Stimulated activated CD4-positive, alpha-beta T cell treated with anti-CD3 and anti-CD28 coated beads, Interleukin-4, amount 100 ng/mL, for 1 hour (primary cell): Measurements from ENCODE around the gene ADA.
"Not testable (repeated sequence)": the region's sequence is repeated elsewhere in the genome, so short reads cannot be mapped to it uniquely, and the experiment has no call there.

Experiments used
- DNase-seq: peaks from one replicate; pipeline ENCODE4 v3.0.0-alpha.2; 2020

ADA gene

GRCh38 chr20:44597516-44597915 lies 54.0 kb downstream of the ADA start:
- DNase-seq, result no peak

- no peak for DNase-seq
These were observed 54.6 kb downstream of the ADA start for GRCh38 chr20:44596876-44597275.

GRCh38 chr20:44596010-44596409 lies 55.5 kb downstream of the ADA start:
- no peak for DNase-seq

DNA sequence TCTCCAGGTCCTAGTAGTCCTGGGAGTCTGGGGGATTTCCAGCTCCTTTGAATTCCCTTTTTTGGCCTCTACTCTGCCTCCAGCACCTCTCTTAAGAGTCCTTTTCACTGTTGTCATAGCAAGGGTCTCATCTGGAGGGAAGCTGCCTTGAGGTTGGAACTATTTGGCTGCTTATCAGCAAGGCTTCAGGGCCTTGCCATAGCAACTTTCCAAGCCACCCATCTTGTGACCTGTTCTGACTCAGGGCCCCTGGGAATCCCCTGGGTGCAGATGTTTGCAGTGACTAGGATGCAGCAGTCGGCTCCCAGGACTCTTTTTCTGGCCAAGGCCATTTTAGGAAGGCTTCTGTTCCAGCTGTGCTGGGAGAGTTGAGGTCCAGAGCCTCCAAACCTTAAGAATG lies 56.8 kb downstream of the ADA start:
- no peak for DNase-seq

GRCh38 chr20:44593751-44594150 lies 57.7 kb downstream of the ADA start:
- DNase-seq, result no peak

- DNase-seq, result no peak
These were observed 59.1 kb downstream of the ADA start for GRCh38 chr20:44592366-44592765.

- no peak for DNase-seq
These were observed 60.3 kb downstream of the ADA start for GRCh38 chr20:44590980-44591778.

GRCh38 chr20:44589537-44589936 lies 62.0 kb downstream of the ADA start:
- no peak for DNase-seq

DNA sequence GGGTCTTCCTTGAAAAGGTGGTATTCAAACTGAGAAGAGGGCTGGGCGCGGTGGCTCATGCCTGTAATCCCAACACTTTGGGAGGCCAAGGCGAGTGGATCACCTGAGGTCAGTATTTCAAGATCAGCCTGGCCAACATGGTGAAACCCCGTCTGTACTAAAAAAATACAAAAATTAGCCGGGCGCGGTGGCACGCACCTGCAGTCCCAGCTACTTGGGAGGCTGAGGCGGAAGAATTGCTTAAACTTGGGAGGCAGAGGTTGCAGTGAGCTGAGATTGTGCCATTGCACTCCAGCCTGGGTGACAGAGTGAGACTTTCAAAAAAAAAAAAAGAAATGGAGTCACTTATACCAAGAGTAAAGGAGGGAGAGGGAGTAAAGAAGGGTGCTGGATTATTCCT lies 63.2 kb downstream of the ADA start:
- not testable (repeated sequence) for DNase-seq

DNA sequence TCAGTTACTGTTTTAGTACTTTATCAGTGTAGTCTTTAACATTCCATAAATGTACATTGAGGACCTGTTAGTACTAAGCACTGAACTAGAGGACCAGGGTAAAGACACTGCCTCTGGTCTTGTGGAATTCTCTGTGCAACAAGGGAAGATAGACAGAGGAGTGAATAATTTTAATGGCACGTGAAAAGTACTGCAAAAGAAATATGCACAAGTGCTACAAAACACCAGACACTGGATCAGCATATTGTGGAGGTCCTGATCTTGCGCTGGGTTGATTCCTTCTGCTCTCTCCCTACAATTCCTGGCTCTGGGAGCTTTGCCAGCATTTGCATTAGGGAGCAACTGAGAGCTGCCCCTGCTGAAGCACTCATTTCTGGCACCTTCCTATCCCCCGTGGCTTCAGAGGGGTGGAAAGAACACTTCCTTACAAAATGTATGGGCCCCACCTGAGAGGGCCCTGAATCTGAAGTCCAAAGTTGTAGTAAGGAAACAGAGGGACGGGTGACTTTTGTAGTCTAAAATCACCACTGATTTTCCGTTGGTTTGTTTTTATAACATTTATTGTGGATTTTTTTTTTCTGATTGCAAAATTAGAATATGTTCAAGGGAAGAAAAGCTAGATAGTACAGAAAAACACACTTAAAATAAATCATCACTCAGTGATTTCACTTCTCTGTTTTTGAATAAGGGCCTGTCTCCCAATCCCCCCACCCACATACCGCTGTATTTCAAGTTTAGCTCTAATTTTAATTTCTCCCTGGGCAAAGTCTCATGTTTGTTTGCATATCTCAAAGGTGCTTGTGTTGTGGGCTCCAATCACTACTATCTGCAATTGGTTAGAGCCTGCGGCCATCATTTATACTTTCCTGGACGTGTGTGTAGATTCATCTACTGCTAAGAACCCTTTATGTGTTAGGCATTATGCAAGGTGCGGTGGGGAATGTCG lies 64.2 kb downstream of the ADA start:
- DNase-seq, result no peak

DNA sequence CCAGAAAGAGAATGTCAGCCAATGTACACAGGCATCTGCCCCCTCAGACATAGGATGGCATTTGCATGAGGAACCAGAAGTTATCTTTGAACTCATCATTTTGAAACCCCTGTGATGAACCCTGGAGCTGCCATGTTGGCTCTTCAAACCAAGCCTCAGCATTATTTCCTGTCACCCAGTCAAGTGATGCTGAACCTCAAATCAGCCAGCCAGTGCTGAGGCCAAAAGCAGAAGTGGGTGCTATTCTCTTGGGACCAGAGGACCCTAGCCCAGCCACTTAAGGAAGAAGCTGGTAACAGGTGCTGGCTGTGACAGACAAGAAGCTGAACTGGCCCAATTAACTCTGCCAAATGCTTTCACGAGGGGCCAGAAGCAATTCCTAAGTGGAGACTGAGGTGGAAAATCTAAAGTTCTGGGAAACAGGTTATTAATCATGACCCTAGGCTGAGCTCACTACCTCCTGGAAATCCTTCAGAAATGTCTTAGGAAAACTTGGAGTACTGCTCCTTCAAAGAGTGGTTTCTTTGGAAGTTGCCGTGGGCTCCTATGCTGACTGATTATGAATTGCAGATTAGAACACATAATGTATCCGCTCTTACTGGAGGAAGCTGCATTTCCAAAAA lies 65.1 kb downstream of the ADA start:
- DNase-seq, result no peak

DNA sequence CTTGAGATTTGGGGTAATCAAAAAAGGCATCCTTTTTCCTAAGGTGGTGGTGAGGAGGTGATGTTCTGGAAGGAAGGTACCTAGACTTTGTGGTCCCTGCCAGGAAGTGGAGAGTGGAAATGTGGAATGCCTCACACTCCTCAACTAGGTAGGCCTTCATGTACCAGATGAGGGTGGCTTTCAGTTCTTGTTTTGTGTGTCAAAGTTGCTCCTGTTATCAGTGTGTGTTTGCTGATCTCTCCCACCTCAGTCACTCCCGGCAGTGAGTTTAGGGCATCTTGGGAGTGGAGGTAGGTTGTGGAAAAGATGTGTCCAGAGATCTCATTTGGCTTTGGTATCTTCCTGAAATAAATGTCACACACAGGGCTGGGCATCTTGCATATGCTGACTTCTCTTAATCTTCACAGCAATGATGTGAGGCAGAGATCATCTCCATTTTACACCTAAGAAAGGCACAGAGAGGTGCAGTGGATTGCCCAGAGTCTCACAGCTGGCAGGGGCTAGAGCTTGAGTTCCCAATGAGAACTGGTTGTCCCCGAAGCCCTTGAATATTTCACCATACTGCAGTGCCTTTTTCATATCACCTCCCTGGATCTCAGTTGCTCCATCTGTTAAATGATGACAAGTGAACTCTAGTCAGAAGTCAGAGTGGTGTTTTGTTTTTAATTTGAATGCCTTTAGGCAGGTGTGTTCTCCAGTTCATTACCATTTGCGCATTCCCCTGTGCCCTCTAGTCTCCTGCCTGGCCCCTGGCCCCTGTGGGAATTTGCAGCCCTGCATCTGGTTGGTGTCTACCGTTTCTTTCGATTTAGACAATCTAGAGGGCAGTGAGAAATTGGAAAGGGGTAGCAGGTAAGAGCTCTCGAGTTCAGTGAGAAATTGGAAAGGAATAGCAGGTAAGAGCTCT lies 66.2 kb downstream of the ADA start:
- no peak for DNase-seq

DNA sequence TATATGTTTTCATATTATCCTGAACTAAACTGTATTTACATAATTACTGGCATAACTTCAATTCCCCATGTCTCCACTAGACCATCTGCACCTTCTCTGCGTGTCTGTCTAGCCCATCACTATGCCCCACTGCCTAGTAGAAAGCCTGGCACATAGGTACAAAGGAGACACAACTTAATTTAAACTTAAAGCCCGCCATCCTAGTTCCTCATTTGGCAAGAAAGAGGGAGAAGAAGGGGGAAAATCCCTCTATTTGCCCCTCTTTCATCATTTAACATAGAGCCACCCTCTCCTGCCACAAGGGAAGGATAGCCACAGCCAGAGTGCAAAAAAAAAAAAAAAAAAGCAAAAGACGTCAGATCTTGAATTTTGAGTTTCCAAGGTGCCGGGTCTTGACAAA lies 67.3 kb downstream of the ADA start:
- no peak for DNase-seq

- no peak for DNase-seq
These were observed 68.3 kb downstream of the ADA start for GRCh38 chr20:44583157-44583556.

DNA sequence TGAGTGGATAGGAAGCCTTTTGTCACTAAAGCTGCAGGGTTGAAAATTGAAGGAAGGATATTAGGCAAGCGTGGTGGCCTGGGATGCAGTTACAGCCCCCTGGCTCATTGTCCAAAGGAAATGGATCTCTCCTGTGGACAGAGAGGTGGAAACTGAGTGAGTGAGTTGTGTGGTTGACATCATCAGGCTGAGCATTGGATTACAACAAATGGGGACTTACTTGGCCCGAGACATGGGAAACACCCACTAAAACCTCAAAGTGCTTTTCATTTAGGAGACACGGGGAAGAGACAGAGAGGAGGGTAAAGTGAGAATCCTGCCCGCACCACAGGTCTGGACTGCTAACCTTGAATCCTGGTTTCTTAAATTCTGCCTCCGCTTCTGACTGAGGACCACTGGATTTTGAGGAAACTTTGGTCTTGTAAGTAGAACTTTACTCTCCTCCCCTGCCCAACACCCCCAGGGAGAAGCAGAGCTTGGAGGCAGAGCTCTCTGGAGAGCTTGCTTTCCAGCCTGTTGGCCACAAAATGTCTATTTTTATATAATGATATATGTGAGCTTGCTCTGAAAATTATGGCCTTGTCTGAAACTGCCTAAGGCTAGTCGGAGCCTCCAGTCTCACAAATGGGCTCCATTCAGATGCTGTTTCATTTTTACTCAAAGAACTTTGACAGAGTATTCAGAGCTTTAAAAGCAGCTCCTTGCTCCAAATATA lies 69.0 kb downstream of the ADA start, which contains the start of gene PKIG:
TSS of gene PKIG (plus strand) at position 269 of the 715 bp plus-strand sequence. CDS start 31,978 bp downstream, outside the sequence.
- DNase-seq, result no peak

- no peak for DNase-seq
These were observed 70.0 kb downstream of the ADA start for GRCh38 chr20:44581515-44581914.

DNA sequence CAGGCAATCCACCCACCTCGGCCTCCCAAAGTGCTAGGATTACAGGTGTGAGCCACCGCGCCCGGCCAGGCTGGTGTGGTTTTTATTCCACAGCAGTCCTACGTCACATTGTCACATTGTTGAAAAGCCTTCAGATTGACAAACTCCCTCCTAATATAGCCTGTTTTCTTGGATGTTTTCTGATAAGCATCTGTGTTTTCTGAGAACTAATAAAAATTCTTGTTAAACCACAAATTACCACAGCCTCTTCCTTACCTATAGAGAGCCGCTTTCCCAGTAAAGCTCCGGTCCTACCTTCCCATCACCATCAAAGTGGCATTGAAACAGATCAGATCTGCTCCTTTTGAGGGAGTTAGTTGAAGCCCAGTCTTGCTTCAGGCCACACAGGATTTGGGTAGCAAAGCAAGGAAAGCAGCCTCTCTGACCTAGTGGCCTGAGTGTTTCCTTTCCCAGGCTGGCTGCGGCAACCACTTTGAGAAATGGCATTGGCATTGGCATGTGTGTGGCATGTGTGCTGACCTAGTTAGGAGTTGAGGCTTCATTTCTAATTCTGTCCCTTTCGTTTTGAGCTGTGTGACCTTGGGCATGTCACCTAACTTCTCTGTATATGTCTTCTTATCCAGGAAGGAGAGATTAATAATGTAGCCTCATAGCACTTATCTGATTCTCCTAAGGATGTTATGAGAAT lies 70.8 kb downstream of the ADA start:
- no peak for DNase-seq

DNA sequence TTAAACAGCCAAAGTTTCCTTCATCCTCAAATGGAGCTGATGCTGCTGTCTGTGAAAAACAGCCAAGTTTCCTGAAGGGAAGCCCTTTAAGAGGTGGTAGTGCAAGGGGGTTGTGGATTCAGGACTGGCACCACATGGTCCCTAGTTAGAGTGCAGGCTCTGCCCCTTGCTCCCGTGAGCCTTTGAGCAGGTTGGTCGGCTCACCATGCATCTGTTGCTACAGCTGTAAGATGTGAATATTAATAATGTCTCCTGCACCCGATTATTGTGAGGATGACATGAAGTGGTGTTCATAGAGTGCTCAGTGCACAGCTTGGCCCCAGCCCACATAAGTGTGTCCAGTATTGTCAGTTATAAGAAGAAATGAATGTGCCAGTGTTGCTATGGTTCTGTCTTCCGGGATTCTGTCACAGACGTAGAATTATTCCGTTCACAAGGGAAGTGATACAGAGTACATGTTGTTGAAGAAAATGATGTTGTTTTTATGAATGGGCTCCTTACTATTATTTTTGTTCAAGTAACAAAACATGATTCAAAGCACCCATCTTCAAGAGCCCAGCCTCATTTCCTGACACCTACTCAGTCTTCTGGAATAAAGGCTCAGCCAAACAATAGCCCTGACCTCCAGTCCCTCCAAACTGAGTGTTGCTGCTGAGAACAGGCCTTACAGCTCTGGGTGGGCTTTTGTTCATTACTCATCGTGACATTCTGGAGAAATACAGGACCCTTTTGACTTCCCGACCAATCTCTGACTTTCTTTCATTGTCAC lies 72.0 kb downstream of the ADA start:
- no peak for DNase-seq

GRCh38 chr20:44576297-44576696 lies 75.2 kb downstream of the ADA start:
- no peak for DNase-seq

DNA sequence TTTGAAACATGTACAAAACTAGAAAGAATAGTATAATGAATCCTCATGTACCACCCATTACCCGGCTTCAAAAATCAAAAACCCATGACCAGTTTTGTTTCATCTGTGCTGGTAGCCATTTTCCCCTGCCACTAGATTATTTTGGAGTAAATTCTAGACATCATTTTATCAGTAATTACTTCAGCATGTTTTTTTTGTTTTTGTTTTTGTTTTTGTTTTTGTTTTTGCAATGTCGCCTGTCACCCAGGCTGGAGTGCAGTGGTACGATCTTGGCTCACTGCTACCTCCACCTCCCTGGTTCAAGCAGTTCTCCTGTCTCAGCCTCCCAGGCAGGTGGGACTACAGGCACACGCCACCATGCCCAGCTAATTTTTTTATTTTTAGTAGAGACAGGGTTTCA lies 77.1 kb downstream of the ADA start:
- DNase-seq, result no peak
